SW 1271 (cell line): ENCODE measurements around the gene ZNF17.

ENCODE experiments used
- DNase-seq, 2 experiments: peaks; one replicate each; lab custom pipeline; 2025; lab: John Stamatoyannopoulos, UW

Gene ZNF17

GRCh38 chr19:57434386-57435061, 23.6 kb downstream of the ZNF17 start:
- DNase-seq, result peak in 1 of 2 experiments; percentile 31

DNA sequence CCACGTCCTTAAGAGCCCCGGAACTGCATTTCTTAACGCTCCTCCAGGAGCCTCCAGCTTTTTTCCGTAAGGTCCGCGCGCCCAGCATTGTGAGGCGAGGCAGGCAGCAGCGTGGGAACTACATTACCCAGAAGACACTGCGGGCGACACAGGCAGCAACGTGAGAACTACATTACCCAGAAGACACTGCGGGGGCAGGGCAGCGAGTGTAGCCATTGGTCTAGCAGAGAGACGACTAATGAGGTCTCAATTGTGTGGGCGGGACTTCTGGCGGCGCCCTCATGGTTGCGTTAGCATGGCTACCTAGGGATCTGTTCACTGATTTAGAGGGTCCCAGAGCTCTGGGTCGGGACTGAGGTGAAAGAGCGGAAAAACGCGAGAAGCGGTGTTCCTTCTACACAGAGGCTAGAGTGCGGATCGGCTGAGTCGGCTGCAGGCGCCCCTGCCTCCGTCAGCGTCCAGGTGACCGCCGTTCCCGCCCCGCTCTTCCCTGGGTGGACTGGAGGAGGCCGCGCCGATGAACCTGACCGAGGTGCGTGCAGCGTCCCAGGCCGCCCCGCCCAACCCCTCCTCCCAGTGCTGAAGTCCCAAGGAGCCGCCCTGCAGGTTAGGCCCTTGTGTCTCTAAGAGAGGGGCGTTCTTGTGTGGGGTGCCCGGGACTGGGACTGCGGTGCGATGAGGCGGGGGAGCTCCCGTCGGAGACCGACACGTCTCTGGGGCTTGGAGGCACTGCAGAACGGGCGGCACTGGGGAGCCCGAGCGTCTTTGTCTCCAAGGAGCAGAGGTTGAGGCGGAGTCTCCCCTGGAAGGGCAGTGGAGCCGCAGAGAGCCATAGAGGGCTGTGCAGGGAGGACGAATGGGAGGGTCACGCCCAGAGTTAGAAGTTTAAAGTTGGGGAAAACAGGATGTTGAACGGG, 24.4 kb downstream of the ZNF17 start, which contains the start of gene ZNF749:
Gene ZNF749 (plus strand): TSS at position 264 of the 917 bp plus-strand sequence. CDS start 254 bp downstream, at position 518.
- DNase-seq, result peak; percentile 96 to 99

GRCh38 chr19:57436417-57436816, 25.5 kb downstream of the ZNF17 start:
- no peak for DNase-seq

DNA sequence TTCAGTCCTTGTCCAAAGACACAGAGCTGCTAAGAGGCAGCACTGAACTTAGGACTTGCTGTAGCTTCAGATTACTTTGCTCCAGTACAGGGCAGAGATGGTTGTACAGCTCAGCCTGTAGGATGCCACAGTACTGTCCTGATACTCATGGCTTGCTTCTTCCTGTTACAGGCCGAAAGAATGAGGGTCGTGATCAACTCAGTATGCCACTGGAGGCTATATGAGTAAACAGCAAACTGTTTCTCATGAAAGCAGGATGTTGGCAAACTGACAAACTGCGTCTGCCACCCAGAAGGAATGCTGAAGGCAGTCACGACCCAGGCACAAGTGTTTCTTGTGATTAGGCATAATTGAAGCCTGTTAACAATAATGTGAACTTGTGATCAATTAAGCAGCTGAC, 27.0 kb downstream of the ZNF17 start:
- no peak for DNase-seq

DNA sequence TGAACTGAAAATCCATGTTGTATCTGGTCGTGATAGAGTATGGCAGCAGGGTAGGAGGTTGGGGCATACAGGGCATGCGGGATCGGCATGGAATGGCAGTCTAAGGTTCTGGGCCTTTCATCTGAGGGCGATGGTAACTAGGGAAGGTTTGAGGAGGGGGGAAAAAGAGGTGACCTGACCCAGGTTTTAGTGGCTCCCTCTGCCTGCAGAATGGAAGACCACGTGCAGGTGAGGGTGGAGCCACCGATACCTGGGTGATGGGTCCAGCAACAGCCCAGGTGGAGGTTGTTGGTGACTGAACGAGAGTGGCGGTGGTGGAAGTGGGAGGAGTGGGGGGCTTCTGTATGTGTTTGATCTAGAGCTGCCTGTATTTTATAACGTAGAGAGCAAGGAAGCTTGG, 28.0 kb downstream of the ZNF17 start:
- DNase-seq, result no peak

DNA sequence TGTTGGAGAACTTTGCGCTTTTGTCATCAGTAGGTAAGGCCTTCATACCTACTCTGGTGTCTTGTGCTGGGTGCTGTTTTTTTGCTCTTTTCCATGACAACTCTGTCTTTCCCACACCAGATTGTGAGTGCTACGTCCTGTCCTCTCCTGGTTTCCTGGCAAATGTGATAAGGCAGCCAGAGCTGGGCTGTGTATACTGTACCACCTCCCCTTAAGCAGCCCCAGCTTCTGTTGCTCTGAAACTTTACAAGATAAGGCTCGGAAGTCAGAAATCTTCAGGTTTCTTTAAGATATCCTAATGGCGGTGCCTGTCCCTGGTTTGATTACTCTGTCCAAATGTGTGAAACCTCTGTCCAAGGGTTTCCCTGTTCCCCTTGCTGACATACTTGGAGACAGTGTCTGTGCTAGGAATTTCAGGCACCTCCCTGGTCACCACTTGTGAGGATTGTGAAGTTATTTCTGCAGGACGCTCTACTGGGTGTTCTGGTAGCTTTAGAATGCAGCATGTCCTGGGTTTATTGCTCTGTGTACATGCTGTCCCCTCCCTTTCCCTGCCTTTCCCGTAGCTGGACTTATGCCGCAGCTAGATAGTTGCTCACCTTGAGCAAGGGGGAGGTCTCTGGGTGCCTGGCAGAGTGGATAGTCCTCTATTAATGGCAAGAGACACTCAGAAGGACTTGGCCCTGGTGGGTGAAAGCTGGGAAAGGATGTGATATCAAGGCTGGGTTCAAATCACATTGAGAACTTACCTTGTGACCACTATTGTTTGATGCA, 31.2 kb downstream of the ZNF17 start:
- no peak for DNase-seq

- no peak for DNase-seq
These were observed 32.2 kb downstream of the ZNF17 start for GRCh38 chr19:57443121-57443696.

DNA sequence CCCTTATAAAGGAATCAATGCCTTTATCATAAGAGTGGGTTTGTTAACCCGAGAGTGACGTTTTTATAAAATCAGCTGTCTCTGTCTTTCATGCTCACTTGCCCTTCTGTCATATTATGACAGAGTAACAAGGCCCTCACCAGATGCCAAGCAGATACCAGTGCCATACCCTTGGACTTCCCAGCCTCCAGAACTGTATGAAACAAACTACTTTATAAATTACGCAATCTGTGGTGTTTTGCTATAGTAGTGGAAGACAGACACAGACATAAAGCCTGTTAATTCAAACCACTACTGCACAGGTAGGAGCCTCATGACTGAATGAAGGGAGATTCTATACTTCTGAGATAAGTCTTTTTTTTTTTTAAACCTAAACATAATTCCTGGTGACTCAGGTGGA, 41.3 kb downstream of the ZNF17 start:
- DNase-seq, result no peak

DNA sequence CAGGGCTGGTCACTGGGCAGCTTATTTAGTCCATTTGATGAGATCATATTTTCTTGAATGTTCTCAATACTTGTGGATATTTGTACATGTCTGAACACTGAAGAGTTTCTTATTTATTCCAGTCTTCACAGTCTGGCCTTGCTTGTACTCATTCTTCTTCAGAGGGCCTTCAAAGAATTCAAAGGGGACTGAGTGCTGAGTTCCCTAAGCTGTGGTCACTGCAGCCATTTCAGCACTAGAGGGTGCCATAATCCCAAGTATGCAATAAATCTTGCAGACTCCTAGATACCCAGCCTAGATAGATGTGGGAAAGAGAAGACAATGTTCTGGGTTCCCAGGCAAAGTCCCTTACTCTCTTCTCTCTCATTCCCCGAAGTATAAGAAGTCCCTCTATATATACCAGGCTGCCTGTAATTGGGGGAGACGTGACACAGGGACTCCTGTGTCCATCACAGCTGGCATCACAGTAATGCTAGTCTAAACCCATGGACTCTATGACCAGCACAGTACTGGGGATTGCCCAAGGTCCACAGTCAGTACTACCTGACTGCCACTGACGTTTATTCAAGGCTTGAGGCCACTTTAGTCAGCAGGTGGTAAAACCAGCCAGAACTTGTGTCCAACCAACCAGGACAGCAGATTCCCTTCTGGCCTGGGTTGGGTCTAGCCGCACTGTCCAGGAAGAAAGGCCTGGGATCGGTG, 54.9 kb downstream of the ZNF17 start:
- DNase-seq, result peak in 1 of 2 experiments; percentile 19

DNA sequence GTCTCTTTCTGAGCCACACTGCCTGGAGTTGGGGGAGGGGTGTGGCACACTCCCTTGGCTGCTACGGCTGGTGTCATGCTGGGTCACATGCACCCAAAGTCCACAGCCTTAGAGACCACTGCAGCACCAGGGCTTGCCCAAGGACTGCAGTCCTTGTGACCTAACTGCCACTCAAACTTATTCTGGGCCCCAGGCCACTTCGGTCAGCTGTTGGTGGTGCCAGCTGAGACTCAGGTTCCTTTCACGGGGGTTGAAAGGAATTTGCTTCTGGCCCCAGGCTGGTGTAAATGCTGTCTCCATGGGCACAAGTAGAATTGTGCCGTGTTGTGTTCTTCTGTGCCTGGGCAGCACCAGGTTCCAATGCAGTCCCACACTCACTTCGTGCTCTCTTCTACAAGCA, 55.5 kb downstream of the ZNF17 start:
- DNase-seq, result no peak
